ENCODE data around the gene NFIC.

Gene NFIC

DNA sequence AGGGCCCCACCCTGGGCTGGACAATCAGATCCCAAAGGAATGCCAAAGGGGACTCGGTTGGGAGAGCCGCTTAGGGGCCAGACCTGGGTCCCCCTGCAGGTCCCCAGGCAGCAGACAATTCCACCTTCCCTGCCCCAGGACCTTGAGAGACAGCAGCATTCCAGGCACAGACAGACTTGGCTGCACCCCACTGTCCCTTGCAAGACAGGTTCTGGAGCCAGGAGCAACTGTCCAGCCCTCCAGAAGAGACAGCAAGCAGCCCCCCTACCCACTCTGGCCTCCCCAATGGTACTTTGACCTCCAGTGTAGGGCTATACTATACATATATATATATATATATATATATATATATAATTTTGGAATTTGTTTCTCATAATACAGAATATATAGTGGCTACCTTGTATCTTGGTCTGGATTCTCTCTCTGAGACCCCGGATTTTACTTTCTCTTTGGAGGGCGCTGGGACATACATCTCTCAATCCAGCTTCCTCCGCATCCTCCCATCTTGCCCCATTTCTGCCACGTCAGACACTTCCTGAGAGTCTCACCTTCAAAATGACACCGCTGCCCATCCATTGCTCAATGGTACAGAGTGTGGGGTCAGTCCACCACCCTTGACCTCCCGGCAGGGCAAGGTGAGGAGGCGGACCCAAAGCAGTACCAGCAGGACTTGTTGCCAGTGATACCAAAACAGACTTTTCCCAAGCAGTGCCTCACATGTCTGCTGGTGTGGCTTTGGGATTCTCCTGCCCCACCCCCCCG lies 101.2 kb downstream of the NFIC start:
- DNase-seq (ENCODE audit: low read depth in 3 of 3), result no peak

GRCh38 chr19:3468211-3468610 lies 101.8 kb downstream of the NFIC start:
- no peak for DNase-seq (ENCODE audit: low read depth in 3 of 3)

DNA sequence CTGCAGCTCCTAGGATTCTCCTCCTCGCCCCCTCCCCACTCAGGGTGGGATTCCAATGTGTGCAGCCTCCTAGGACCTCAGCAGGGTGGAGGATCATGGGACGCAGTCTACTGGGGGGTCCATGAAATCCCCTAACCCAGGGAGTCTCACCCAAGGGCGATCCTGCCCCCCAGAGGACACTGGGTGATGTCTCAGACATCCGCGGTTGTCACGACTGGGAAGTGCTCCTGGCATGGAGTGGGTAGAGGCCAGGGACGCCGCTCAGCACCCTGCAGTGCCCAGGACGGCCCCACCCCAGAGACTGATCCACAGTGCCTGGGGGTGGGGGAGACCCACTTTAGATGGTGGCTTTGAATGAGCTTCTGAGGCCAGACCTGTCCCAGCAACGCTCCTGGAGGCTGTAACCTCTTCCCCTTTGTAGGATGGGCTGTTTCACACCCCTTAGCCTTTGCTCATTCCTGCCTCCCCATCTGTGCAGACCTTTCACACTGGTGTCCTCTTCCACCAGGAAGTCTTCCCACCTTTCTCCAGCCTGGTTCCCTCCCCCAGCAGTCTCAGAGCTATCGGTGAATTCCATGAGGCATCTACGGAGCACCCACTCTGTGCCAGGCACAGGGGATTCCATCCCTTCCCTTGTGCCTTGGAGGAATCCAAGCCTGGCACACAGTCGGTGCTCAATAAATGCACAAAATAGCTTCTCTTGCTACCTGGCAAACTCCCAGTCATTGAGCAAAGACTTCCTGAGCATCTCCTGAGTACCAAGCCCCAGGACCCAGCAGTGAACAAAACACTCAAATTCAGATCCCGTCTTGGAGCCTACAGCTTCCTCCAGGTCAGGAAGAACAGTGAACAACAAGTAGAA lies 103.5 kb downstream of the NFIC start:
- no peak for DNase-seq (ENCODE audit: low read depth in 3 of 3)

- no peak for DNase-seq (ENCODE audit: low read depth in 3 of 3)
Observed at GRCh38 chr19:3470500-3471128, 104.2 kb downstream of the NFIC start.

- DNase-seq (ENCODE audit: low read depth in 3 of 3), result peak in 1 of 3 donors; percentile 17
Observed at GRCh38 chr19:3471954-3472655, 105.7 kb downstream of the NFIC start.

DNA sequence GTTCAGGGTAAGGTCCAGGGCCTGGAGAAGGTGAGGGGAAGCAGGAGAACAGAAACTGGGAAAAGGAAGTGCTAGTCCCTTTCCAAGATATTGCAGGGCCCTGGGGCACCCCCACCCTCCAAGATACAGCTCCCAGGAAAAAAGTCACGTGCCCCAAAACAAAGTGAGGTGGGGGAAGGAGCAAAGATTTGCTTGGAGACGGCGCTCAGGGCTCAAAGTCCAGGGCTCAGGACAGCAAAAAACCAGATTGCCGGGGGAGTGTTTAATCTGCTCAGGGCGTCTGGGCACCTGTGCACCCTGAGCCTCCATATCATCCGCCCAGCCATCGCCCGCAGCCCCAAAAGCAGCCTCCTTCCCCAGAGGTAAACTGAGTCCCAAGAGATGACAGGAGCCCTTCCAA lies 107.6 kb downstream of the NFIC start:
- DNase-seq (ENCODE audit: low read depth in 3 of 3), result no peak

DNA sequence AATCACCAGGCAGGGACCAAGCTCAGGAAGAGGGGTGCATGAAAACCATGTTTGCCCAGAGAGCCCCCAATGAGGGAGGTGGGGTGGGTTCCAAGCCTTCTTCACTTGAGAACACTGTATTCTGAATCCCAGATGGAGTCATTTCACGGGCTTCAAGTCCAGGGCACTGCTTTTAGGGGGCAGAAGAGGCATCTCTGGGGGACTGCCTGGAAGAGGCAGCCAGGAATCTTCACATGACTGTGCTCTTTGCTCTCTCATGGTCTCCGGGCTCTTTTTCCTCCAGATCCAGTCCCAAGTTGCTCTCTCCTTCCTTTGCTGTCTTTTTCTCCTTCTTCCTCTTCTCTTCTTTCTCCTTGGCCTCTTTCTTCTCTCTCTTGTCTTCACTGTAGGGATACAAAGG lies 108.2 kb downstream of the NFIC start:
- no peak for DNase-seq (ENCODE audit: low read depth in 3 of 3)

- DNase-seq (ENCODE audit: low read depth in 3 of 3), result no peak
Observed at GRCh38 chr19:3475449-3475848, 109.1 kb downstream of the NFIC start.

GRCh38 chr19:3476830-3477229 lies 110.4 kb downstream of the NFIC start:
- DNase-seq (ENCODE audit: low read depth in 3 of 3), result no peak

GRCh38 chr19:3477506-3477905 lies 111.1 kb downstream of the NFIC start:
- DNase-seq (ENCODE audit: low read depth in 3 of 3), result no peak

DNA sequence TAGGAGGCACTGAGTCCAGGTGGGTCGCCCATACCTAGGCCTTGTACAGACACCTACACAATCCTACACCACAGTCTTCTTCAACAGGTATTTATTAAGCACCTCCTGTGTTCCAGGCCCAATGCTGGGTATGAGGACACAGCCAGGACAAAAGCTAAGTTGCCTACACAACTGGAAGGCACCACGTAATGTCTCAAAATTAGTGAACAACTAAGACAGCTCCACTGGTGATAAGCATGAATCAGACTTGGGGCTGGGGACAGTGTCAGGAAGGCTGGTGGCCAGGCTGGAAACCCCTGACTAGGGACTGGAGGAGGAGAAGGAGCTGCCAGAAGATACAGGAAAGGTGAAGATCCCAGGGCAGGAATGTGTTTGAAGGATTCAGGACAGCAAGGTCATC lies 111.6 kb downstream of the NFIC start:
- no peak for DNase-seq (ENCODE audit: low read depth in 3 of 3)

DNA sequence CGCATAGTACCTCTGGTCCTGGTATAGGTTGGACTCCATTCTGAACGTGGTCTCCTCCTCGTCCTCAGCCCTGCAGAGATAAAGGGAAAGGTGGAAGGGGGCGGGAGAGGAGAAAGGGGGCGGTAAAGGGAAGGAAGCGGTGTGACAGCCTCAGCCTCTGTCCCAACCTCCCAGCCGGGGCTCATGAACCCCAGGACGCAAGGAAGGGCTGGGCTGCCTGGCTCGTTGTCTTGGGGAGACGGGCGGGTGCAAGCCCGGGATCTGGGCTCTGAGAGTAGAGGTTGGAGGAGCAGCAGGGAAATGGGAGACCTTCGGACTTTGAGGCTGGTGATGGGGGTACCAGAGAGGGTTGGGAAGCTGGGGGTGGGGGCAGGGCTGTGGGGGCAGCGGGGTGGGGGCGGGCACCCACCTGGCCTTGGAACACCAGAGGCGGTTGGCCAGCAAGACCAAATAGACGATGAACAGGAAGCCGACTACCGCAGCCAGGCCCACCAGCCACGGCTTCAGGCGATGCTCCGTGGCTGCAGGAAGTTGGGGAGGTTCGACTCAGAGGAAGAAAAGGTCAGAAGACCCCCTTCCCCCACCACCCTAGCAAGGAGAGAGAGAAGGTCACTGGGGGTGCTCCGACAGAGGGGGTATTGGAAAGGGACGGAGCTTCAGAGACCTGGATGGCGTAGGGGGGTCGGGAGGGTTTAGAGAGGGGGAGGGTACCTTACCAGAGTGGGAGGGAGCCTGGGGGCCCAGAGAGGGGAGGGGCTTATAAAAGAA lies 112.2 kb downstream of the NFIC start:
- DNase-seq (ENCODE audit: low read depth in 3 of 3), result no peak

- DNase-seq (ENCODE audit: low read depth in 3 of 3), result peak in 1 of 3 donors; percentile 41
Observed at GRCh38 chr19:3479177-3479833, 112.9 kb downstream of the NFIC start.

GRCh38 chr19:3479834-3480215 lies 113.4 kb downstream of the NFIC start:
- DNase-seq (ENCODE audit: low read depth in 3 of 3), result no peak

DNA sequence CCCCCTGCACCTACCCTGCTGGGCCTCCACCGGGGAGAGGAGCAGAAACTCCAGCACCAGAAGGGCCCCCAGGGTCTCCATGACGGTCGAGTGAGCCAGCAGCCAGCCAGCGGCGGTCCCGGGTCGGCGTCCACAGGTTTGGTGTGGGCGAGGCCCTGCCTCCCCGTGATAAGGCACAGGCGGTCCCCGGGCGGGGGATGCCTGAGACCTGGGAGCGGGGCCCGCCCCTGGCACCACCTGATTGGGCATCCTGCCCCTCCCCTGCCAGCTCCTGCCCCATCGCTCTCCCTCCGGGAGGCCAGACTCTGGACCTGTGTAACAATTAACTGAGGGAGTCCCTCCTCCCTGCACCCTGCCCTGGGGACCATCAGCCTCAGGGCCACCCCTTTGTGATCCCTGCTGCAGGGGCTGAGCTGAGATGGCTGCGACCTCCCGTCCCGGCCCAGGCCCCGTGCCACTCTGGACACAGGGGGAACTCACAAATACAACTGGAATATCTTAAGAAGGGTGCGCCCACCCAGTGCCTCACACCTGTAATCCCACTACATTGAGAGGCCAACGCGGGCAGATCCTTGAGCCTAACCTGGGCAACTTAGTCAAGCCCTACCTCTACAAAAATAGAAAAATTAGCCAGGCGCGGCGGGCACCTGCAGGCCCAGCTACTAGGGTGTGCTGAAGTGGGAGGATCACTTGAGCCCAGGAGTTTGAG lies 114.2 kb downstream of the NFIC start, which contains the start of gene SMIM24:
SMIM24 (minus strand) TSS at position 143 of the 709 bp plus-strand sequence; CDS start at position 81, 62 bp downstream.
- DNase-seq (ENCODE audit: low read depth in 3 of 3), result no peak

- DNase-seq (ENCODE audit: low read depth in 3 of 3), result no peak
Observed at GRCh38 chr19:3481241-3482090, 115.1 kb downstream of the NFIC start.

- no peak for DNase-seq (ENCODE audit: low read depth in 3 of 3)
Observed at GRCh38 chr19:3482507-3483225, 116.3 kb downstream of the NFIC start.

DNA sequence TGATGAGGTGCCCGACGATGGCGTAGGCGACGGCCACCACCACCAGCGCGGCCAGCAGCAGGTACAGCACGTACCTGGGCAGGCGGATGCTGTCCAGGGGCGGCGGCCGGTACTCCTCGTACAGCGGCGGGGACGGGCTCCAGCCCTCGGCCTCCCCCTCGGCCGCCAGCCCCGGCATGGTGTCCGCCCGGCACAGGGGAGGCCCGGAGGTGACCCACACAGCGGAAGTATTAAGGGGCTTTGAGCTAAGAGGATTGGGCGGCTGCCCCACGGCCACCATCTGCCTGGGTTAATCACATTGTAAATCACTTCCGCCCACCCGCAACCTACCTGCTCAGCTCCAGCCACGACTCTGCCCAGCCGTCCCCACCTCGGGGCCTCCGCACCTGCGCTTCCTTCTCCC lies 116.8 kb downstream of the NFIC start, which contains the start of gene SMIM44:
SMIM44 (minus strand) TSS at position 216 of the 403 bp plus-strand sequence; CDS start at position 178, 38 bp downstream.
- DNase-seq (ENCODE audit: low read depth in 3 of 3), result no peak

All from stimulated activated CD4-positive, alpha-beta T cell treated with anti-CD3 and anti-CD28 coated beads, TNF-alpha, amount 100 ng/mL, for 48 hours (primary cell).